MM.1S (cell line): ENCODE results near the gene TSPYL1.

ENCODE experiments used
- EZH2 ChIP-seq: fragments of 300-600 bp; sonication (generic); optimal IDR thresholded peaks from 2 replicates; pipeline ENCODE3; 2017; ENCODE audit warnings: low read depth, mild to moderate bottlenecking, antibody characterized with exemption, low read length, mixed read lengths
- EZH2phosphoT487 ChIP-seq: fragments of 300-600 bp; sonication (generic); IDR thresholded peaks from 2 replicates; pipeline ENCODE4 v1.6.1; 2018; ENCODE audit warnings: antibody characterized with exemption, low read length

- TF ChIP-seq EZH2 (no peak), EZH2phosphoT487 (no peak)
Measured at GRCh38 chr6:116314878-116315277, 35.1 kb upstream of the TSPYL1 start.
